DLD1 (cell line): ENCODE results near the gene RHOD.

Source experiments
- in situ Hi-C: cut with HindIII; loops from 2 replicates; pipeline ENCODE4 v1.10.0; 2017; ENCODE audit warnings: low sequenced_read_pairs

RHOD gene

DNA sequence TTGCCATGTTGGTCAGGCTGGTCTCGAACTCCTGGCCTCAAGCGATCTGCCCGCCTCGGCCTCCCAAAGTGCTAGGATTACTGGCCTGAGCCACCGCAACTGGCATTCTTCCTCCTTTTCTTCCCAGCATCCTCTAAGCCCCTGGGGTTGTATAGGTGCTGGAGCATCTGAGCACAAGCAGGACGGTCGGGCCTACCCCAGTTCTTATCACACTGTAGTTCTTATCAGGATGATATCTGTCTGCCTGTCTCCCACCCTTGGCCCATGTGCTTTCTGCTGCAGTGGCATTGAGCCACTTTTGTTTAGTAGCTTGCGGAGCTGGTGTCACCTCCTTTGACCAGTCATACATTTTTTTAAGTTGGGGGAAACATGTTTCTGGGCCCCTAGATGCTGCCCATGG, 1.9 kb downstream of the RHOD start:
- in situ Hi-C loops, result no loop called here

- in situ Hi-C loops, result no loop called here
Observed at GRCh38 chr11:67059671-67060070, 3.0 kb downstream of the RHOD start.

- in situ Hi-C loops, result no loop called here
Observed at GRCh38 chr11:67060111-67060522, 3.5 kb downstream of the RHOD start.

GRCh38 chr11:67062526-67063373, 6.1 kb downstream of the RHOD start:
- in situ Hi-C loops, result no loop called here

DNA sequence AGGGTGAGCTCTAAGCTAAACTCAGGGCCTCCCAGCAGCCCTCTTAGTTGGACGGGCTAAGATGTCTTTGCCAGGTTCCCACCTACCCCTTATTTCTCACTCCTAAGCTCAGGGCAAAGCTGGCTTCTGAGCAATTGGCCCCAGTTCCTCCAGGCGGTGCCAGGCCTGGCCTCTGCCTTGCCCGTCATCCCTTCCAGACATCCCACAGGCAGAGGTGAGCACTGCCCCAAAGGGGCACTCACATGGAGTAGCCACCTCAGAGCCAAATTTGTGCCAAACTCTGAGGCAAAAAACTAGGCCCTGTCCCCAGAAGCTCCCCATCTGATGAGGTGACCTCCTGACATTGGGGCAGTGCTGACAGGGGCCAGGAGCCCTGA, 9.7 kb downstream of the RHOD start:
- in situ Hi-C loops, result no loop called here

GRCh38 chr11:67071420-67072284, 15.0 kb downstream of the RHOD start:
- in situ Hi-C loops, result no loop called here

DNA sequence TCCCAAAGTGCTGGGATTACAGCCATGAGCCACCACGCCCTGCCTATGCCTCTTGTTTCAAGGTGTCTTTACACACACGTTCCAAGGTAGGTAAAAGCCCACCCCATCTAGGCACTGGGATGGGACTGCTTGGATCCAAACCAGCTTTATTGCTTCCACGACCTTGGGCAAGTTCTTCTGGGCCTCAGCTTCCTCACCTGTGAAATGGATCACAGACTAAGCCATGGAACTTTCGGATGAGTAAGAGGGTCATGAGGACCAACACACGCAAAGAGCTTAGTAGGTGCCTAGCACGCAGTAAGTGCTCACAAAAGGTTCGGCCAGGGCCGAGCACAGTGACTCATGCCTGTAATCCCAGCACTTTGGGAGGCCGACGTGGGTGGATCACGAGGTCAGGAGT, 15.6 kb downstream of the RHOD start:
- in situ Hi-C loops, result no loop called here

DNA sequence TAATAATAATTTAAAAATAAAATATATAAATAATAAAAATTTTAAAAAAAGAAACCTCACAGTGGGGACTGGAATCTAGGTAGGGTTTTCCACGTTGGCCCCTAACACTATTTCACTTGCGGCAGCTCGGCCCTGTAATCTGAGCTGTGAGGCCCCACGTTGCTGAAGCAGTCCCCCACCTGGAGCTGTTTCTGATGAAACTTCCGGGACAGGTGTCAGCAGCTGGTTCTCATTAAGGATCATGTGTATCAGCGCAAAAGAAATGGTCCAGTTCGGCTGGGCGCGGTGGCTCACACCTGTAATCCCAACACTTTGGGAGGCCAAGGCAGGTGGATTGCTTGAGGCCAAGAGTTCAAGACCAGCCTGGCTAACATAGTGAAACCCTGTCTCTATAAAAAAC, 17.3 kb downstream of the RHOD start:
- in situ Hi-C loops, result no loop called here

DNA sequence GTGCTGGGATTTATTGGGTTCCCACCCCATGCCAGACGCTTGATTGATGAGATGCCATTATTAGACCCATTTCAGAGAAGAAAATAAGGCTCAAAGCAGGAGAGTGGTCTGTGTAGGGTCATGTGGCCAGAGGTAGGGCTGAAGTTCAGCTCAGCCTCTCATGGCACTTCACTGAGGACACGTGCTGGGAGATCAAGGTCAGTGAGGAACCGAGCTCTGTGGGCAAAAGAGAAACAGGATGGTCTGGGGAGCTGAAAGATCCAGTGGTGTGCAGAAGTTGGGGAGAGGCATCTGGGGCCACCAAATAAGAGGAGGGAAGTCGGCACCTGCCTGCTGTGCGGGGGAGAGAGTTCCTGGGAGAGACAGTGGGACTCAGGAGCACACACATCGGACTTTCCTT, 19.6 kb downstream of the RHOD start:
- in situ Hi-C loops, result no loop called here

DNA sequence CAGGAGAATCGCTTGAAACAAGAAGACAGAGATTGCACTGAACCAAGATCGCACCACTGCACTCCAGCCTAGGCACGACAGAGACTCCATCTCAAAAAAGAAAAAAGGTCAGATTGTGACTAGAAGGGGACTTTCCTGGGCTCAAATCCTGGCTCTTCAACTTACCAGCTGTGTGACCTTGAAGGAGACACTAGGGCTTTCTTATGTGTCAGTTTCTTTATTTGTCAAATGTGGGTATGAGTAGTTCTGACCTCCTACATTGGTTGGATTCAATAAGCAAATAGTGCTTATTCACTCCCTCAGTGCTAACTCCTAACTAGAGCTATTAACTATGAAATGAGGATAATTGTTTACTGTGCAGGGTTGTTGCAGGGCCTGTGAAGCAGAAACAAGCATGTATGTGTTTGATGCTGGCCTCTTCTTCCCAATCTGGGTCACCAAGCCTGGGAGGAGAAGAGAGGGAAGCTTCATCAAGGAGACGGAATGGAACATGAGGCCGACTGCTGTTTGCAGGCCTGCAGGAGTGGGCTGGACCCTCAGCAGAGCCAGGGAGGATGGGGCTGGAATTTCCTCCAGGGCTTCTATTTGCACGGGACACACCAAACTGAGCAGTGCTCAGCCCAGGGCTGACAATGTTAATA, 22.5 kb downstream of the RHOD start:
- in situ Hi-C loops, result no loop called here

DNA sequence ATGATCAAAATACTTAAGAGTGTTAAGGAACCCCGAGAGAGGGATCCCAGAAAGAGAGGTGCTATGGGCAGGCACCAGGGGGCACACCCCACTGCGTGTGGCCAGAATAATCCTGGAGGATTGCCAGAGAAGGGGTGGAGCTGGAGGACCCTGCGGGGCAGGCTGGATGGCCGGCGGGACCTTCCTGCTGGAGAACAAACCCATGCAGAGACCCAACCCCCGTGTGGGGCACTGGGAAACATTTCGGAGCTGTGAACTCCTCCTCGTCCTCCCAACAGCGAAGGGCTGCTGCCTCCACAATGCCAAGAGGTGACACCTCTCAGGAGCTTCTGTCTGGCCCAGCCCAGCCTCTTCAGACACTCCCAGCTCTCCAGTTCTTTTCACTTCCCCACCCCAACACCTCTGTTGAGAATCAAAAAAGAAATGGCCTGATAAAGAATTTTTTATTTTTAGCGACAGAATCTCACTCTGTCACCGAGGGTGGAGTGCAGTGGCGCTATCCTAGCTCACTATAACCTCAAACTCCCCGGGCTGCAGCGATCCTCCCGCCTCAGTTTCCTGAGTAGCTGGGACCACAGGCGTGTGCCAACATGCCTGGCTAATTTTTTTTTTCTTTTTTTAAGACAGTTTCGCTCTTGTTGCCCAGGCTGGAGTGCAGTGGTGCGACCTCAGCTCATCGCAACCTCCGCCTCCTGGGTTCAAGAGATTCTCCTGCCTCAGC, 25.6 kb downstream of the RHOD start:
- in situ Hi-C loops, result no loop called here

- in situ Hi-C loops, result no loop called here
Observed at GRCh38 chr11:67083786-67084366, 27.2 kb downstream of the RHOD start.

DNA sequence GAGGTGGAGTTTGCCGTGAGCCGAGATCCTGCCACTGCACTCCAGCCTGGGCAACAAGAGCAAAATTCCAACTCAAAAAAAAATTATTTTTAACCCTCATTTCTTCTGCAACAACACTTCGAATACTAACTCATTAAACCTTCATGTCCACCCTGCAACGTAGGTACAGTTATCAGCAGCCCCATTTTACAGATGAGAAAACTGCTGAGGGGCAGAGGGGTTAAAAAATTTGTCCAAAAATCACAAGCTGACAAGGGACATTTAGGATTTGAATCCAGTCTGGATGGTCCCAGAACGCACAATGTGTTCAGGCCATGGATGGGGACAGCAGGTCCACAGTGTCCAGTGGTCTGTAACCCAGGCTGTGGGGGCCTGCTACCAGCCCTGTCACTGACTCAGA, 29.0 kb downstream of the RHOD start:
- in situ Hi-C loops, result no loop called here

GRCh38 chr11:67090717-67091116, 34.1 kb downstream of the RHOD start:
- in situ Hi-C loops, result no loop called here

- in situ Hi-C loops, result loop anchor here (5.0 kb wide), 1 partner anchor 53 kb away; no protein-coding TSS in a partner anchor
Observed at GRCh38 chr11:67095214-67095507, 38.5 kb downstream of the RHOD start.

DNA sequence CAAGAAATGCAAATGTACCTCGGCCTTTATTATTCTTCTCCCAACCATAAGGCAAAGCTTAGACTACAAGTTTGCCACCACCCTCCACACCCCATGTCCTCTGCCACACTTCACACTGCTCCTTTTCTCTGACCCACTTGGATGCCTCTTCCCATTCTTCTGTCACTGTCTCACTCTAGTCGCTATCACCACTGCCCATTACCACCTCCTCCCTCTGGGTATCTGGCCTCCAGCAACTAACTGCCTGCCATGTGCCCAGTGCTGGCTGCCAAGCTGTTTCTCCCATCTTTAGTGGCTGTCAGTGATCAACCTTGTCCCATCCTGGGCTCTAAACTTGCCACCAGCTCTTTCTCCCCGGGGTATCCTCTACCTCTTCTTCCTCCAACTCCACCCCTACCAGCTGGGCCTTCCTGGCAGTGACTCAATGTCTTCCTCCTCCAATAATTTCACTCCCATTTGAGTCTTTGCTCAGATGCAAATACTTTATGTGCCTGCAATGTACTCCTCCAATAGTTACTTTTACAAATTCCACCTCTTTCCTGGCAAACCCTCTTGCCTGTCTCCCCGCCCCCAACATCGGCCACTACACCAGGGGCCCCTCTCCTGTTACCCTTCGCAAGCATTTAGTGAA, 42.3 kb downstream of the RHOD start:
- in situ Hi-C loops, result loop anchor here (5.0 kb wide), 1 partner anchor 57 kb away; no protein-coding TSS in a partner anchor

DNA sequence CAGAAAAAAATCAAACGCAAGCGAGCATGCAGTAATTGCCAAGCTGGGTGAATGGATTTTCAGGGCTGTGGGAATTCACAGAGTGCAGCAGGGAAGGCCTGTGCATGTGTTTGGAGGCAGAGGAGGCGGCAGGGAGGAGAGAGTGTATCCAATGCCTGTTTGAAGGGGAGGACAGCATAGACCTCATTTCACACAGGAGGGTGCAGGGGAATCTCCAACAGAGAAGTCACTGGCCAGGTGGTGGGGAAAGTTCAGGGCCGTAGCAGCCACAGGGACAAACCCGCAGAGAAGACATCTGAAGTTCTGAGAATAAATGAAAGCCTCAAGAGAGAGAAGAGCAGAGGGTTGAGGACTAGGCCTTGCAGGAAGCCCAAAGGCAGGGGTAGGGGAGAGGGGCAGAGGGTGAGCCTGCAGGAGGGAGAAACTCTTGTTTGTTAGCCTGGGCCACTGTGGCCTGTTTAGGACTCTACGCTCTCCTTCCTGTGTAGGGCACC, 43.2 kb downstream of the RHOD start:
- in situ Hi-C loops, result loop anchor here (5.0 kb wide), 1 partner anchor 58 kb away; no protein-coding TSS in a partner anchor

GRCh38 chr11:67102664-67103063, 46.0 kb downstream of the RHOD start:
- in situ Hi-C loops, result no loop called here

- in situ Hi-C loops, result no loop called here
Observed at GRCh38 chr11:67105964-67106363, 49.3 kb downstream of the RHOD start.

- in situ Hi-C loops, result no loop called here
Observed at GRCh38 chr11:67111261-67111660, 54.6 kb downstream of the RHOD start.
